Measurements from ENCODE around the gene ULK1.
A peak's percentile ranks its signal among the peaks of the same experiment; 100 is the strongest.

Gene ULK1

DNA sequence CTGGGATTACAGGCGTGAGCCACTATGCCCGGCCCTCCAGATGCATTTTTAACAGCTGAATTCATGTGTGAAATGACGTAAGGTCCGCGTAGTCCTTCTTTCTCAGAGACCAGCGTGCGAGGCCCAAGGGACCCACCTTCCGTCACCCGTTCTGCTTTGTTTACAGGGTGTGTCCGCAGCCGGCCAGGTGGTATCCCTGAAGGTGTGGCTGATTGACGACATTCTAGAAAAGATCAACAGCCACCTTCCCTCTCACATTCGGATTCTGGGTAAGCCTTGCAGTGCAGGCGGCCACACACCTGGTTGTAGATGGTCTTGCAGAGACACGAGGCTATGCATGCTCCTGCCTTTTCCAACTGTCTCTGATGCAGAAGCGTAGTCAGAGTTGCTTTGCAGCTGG, 44.6 kb downstream of the ULK1 start:
- Histone ChIP-seq H3K9me3 (ENCODE audit: severe bottlenecking) (no peaks in the 10 kb centered on the region), H3K27ac (ENCODE audit: poor library complexity, severe bottlenecking) (no peak overlapping the region), H3K36me3 (ENCODE audit: low read depth) (peaks cover 62% of the 10 kb centered on the region), H3K27me3 (ENCODE audit: insufficient read depth, poor library complexity, severe bottlenecking) (no peaks in the 10 kb centered on the region), H3K4me1 (ENCODE audit: insufficient read depth, poor library complexity, severe bottlenecking) (no peaks in the 10 kb centered on the region), H3K4me3 (ENCODE audit: severe bottlenecking) (no peak overlapping the region)
- DNase-seq (ENCODE audit: low spot score) (peak; percentile 26), ATAC-seq (ENCODE audit: low read depth) (no peak)
- TF ChIP-seq, protein P1, sequence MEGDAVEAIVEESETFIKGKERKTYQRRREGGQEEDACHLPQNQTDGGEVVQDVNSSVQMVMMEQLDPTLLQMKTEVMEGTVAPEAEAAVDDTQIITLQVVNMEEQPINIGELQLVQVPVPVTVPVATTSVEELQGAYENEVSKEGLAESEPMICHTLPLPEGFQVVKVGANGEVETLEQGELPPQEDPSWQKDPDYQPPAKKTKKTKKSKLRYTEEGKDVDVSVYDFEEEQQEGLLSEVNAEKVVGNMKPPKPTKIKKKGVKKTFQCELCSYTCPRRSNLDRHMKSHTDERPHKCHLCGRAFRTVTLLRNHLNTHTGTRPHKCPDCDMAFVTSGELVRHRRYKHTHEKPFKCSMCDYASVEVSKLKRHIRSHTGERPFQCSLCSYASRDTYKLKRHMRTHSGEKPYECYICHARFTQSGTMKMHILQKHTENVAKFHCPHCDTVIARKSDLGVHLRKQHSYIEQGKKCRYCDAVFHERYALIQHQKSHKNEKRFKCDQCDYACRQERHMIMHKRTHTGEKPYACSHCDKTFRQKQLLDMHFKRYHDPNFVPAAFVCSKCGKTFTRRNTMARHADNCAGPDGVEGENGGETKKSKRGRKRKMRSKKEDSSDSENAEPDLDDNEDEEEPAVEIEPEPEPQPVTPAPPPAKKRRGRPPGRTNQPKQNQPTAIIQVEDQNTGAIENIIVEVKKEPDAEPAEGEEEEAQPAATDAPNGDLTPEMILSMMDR (IDR thresholded peaks at IDR 0.05; ENCODE audit: poor library complexity, severe bottlenecking): no peak

DNA sequence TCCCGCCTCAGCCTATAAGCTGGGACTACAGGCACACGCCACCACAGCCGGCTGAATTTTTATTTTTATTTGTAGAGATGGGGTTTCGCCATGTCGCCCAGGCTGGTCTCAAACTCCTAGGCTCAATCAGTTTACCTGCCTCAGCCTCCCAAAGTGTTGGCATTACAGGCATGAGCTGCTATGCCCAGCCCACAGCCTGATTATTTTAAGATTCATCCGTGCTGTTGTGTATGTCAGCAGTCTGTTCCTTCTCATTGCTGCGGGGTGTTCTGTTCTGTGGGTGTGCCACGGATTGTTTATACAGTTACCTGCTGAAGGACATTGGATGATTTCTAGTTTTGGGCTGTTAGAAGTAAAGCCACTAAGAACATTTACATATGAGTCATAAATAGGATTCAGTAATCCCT, 45.7 kb downstream of the ULK1 start:
- DNase-seq (ENCODE audit: low spot score): peak; percentile 9
- TF ChIP-seq, protein P1 (IDR thresholded peaks at IDR 0.05; ENCODE audit: poor library complexity, severe bottlenecking): no peak
- Histone ChIP-seq H3K36me3 (ENCODE audit: low read depth) (peaks cover 54% of the 10 kb centered on the region), H3K9me3 (ENCODE audit: severe bottlenecking) (no peaks in the 10 kb centered on the region), H3K4me1 (ENCODE audit: insufficient read depth, poor library complexity, severe bottlenecking) (no peaks in the 10 kb centered on the region), H3K4me3 (ENCODE audit: severe bottlenecking) (no peak overlapping the region), H3K27me3 (ENCODE audit: insufficient read depth, poor library complexity, severe bottlenecking) (no peaks in the 10 kb centered on the region), H3K27ac (ENCODE audit: poor library complexity, severe bottlenecking) (no peak overlapping the region)
- ATAC-seq (ENCODE audit: low read depth): 0 out of 3 replicates have a peak, but pooled peaks have one; percentile 17

DNA sequence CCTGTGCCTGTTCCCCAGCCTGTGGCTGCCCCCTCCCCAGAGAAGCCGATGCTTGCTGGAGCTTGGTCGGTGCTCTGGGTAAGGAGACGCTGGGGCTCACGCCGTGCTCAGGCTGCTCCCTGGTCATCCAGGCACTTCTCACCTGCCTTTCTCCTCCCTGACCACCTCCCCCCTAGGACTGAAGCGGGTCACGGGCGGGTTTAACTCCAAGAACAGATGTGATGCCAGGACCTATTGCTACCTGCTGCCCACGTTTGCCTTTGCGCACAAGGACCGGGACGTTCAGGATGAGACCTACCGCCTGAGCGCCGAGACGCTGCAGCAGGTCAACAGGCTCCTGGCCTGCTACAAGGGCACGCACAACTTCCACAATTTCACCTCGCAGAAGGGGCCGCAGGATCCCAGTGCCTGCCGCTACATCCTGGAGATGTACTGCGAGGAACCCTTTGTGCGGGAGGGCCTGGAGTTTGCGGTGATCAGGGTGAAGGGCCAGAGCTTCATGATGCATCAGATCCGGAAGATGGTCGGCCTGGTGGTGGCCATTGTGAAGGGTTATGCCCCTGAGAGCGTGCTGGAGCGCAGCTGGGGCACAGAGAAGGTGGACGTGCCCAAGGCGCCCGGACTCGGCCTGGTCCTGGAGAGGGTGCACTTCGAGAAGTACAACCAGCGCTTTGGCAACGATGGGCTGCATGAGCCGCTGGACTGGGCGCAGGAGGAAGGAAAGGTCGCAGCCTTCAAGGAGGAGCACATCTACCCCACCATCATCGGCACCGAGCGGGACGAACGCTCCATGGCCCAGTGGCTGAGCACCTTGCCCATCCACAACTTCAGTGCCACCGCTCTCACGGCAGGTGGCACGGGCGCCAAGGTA, 46.9 kb downstream of the ULK1 start:
- Histone ChIP-seq H3K27me3 (ENCODE audit: insufficient read depth, poor library complexity, severe bottlenecking) (no peaks in the 10 kb centered on the region), H3K4me3 (ENCODE audit: severe bottlenecking) (no peak overlapping the region), H3K4me1 (ENCODE audit: insufficient read depth, poor library complexity, severe bottlenecking) (no peaks in the 10 kb centered on the region), H3K9me3 (ENCODE audit: severe bottlenecking) (no peaks in the 10 kb centered on the region), H3K27ac (ENCODE audit: poor library complexity, severe bottlenecking) (no peak overlapping the region), H3K36me3 (ENCODE audit: low read depth) (peaks cover 46% of the 10 kb centered on the region)
- no peak for ATAC-seq (ENCODE audit: low read depth)
- TF ChIP-seq, protein P1 (IDR thresholded peaks at IDR 0.05; ENCODE audit: poor library complexity, severe bottlenecking): no peak
- peak; percentile 24 for DNase-seq (ENCODE audit: low spot score)

DNA sequence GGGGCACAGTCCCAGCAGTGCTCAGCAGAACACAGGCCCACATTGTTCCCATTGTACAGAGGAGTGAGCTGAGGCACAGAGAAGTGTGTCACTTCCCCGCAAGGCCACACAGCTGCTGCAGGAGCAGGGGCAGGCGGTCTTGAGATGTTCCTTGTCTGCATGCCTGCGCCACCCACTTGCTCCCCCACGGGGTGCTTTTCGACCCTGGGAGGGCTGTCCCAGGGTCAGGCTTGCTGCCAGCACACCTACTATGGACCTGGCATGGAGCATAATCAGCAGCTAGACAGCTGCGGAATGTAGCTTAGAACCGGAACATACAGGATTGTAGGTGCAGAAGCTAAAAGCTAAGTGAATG, 47.5 kb downstream of the ULK1 start:
- no peaks in the 10 kb centered on the region for H3K27me3 ChIP-seq (ENCODE audit: insufficient read depth, poor library complexity, severe bottlenecking)
- peaks cover 46% of the 10 kb centered on the region for H3K36me3 ChIP-seq (ENCODE audit: low read depth)
- ATAC-seq (ENCODE audit: low read depth): no peak
- DNase-seq (ENCODE audit: low spot score): no peak
- TF ChIP-seq, protein P1 (IDR thresholded peaks at IDR 0.05; ENCODE audit: poor library complexity, severe bottlenecking): no peak
- no peaks in the 10 kb centered on the region for H3K9me3 ChIP-seq (ENCODE audit: severe bottlenecking)
- no peak overlapping the region for H3K4me3 ChIP-seq (ENCODE audit: severe bottlenecking)
- no peaks in the 10 kb centered on the region for H3K4me1 ChIP-seq (ENCODE audit: insufficient read depth, poor library complexity, severe bottlenecking)
- no peak overlapping the region for H3K27ac ChIP-seq (ENCODE audit: poor library complexity, severe bottlenecking)

DNA sequence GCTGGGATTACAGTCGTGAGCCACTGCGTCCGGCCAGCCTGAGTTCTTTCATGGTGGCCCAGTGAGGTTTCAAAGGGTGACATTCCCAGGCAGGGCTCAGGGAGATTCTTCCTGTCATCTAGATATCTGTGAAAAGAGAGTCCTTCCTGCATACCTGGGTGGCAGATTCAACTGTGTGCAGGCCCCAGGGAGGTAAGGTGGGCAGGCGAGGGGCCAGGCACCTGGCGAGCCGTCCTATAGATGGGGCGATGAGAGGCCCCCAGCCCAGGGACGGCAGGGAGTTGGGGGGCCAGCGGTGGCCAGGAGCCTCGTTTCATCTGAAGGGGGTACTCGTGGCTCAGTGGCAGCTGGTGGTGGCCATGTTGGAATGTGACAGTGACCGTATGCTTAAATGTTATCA, 48.2 kb downstream of the ULK1 start:
- Histone ChIP-seq H3K4me1 (ENCODE audit: insufficient read depth, poor library complexity, severe bottlenecking) (no peaks in the 10 kb centered on the region), H3K27me3 (ENCODE audit: insufficient read depth, poor library complexity, severe bottlenecking) (no peaks in the 10 kb centered on the region), H3K27ac (ENCODE audit: poor library complexity, severe bottlenecking) (no peak overlapping the region), H3K4me3 (ENCODE audit: severe bottlenecking) (no peak overlapping the region), H3K36me3 (ENCODE audit: low read depth) (peaks cover 41% of the 10 kb centered on the region), H3K9me3 (ENCODE audit: severe bottlenecking) (no peaks in the 10 kb centered on the region)
- DNase-seq (ENCODE audit: low spot score) (no peak), ATAC-seq (ENCODE audit: low read depth) (no peak)
- TF ChIP-seq, protein P1 (IDR thresholded peaks at IDR 0.05; ENCODE audit: poor library complexity, severe bottlenecking): no peak
